ENCODE measurements around the gene NLRP6.
"Not testable (repeated sequence)": the region's sequence is repeated elsewhere in the genome, so short reads cannot be mapped to it uniquely, and the experiment has no call there.

NLRP6 gene

DNA sequence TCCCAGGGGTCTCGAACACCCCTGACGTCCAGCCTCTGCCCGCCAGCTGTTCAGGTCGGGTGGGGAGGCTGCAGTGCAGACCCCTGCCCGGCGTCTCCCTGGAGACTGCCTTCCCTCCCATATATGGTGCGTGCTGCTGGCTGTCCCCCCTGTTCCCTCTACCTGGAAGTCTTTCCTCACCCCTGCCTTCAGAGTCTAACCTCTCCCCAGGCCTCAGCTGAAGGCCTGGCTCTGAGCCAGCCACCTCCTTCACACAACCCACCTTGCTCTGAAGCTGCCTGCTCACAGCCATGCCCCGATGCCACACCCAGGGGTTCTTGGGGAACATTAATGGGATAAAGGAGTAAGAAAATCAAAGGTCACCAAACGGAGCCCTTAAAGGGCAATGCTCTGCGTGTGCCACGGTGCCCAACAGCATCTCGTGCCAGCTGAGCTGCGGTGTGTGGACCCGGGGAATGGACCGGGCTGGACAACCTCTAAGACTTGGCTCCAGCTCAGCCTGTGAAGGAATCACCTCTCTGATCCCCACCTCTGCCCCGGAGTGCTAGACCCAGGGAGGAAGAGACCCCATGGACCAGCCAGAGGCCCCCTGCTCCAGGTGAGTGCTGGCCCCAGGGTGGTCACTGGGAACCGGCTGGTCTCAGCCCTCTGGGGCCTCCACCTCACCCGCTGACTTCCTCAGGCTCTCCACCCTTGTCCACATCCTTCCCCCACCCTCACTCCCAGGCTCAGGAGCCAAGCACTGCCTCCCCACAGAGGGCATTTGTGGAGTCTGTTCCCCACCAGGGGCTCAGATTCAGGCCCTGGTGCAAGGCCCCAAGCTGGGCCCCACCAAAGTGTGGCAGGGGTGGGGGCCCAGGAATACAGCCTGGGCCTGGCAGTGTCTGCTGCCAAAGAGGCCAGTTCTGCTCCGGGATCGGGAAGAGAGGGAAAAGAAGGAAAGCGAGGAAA, at the start of gene NLRP6:
NLRP6 (plus strand) TSS at position 407 of the 951 bp plus-strand sequence; CDS start at position 570, 163 bp downstream.
- no peak for DNase-seq (ENCODE audit: low spot score)

DNA sequence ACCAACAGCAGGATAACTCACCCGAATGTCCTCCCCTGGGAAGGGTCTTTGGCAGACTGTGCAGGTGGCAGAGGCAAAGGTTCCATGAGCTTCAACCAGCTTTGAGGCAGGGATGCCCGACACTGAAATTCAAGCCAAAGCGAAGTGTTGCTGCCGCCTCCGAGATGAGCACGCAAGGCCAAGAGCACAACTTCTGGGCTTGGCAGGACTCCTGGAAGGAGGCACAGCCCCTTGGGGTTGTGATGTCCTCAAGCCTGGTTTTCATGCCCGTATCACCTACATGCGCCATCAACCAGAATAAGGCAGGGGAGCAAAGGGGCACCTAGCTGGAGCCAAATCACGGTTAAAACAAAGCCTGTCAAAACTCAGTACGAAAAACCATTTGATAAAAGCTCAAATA, 47.8 kb upstream of the NLRP6 start:
- no peak for DNase-seq (ENCODE audit: low spot score)

GRCh38 chr11:232783-233565, 45.2 kb upstream of the NLRP6 start:
- no peak for DNase-seq (ENCODE audit: low spot score)

GRCh38 chr11:235180-235579, 43.0 kb upstream of the NLRP6 start:
- no peak for DNase-seq (ENCODE audit: low spot score)

GRCh38 chr11:235609-235996, 42.6 kb upstream of the NLRP6 start:
- peak; percentile 56 for DNase-seq (ENCODE audit: low spot score)

GRCh38 chr11:235997-236773, 42.0 kb upstream of the NLRP6 start, which contains the start of gene SIRT3:
Gene SIRT3 (minus strand): TSS chr11:236342. CDS start chr11:236328, 14 bp downstream.
- peak; percentile 92 for DNase-seq (ENCODE audit: low spot score)

DNA sequence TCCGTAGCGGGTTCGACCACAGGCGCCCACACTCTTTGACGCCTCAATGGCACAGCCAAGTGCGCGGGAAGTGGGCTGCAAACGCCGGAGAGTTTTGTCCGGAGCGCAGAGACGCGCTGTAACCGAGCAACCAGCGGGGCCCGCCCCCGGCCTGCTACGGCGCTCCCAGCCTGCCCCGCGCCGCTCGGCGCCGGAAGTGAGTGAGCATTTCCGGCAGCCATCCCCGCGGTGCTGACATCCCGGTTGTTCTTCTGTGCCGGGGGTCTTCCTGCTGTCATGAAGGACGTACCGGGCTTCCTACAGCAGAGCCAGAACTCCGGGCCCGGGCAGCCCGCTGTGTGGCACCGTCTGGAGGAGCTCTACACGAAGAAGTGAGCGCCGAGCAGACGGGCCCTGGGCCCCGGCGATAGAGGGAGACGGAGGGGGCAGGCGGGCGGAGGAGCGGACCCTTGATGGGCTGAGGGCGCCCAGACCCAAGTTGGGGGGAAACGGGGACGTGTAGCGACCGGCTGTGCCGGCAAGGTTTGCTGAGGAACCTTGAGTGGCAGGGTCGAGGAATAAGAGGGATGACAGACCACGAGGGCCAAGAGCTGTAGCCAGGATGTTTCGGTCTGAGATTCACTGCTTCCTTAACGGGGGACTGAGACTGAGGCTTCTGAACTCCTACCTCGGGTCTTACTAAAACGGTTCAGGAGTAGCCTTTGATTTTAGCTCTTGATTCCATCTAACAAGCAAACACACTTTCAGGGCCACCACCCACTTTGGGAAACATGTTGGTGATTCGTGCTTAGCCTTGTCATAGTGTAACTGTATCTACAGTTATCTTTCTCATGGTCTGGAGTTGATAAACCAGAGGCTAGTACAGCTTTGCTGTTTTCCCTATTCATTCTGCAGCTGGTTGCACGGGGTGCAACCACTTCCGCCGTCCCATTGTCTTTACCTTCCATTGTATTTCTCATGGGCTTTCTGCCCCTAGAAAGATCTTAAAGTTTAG, 41.1 kb upstream of the NLRP6 start, which contains the start of gene PSMD13:
PSMD13 (plus strand) TSS at position 203 of the 994 bp plus-strand sequence; CDS start at position 277, 74 bp downstream.
- peak; percentile 92 for DNase-seq (ENCODE audit: low spot score)

- DNase-seq (ENCODE audit: low spot score): not testable (repeated sequence)
Measured at GRCh38 chr11:238346-238745, 39.9 kb upstream of the NLRP6 start.

DNA sequence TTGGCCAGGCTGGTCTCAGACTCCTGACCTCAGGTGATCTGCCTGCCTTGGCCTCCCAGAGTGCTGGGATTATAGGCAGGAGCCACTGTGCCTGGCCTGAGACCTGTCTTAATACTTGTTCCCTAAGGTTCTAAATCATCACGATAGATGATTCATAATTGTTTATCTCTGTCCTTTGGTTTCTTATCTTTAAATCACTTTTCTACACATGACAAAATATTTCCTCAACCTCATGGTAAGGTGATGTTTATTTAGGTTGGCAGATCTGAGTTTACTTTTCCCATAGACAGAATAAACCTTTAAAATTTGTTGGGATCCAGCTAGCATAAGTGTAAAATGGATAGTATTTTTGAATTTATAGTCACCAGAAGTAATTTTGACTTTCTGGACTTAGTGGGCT, 37.9 kb upstream of the NLRP6 start:
- no peak for DNase-seq (ENCODE audit: low spot score)

- DNase-seq (ENCODE audit: low spot score): no peak
Measured at GRCh38 chr11:241634-242033, 36.6 kb upstream of the NLRP6 start.

DNA sequence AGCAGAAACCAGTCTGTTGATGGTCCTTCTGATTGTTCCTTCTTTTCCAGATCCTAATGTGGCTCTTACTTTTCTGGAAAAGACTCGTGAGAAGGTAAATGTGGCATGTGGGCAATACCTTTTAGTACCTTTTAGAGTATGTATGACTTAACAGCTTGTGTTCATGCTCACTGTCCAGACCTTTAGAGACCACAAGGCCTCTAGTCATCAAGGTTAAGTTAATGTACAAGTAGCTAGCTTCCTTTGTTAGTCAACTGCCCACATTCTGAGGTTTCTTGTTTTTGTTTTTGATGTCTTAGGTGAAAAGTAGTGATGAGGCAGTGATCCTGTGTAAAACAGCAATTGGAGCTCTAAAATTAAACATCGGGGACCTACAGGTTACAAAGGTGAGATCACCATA, 33.8 kb upstream of the NLRP6 start:
- no peak for DNase-seq (ENCODE audit: low spot score)

- no peak for DNase-seq (ENCODE audit: low spot score)
Measured at GRCh38 chr11:249062-249461, 29.1 kb upstream of the NLRP6 start.

GRCh38 chr11:250274-250673, 27.9 kb upstream of the NLRP6 start:
- no peak for DNase-seq (ENCODE audit: low spot score)

DNA sequence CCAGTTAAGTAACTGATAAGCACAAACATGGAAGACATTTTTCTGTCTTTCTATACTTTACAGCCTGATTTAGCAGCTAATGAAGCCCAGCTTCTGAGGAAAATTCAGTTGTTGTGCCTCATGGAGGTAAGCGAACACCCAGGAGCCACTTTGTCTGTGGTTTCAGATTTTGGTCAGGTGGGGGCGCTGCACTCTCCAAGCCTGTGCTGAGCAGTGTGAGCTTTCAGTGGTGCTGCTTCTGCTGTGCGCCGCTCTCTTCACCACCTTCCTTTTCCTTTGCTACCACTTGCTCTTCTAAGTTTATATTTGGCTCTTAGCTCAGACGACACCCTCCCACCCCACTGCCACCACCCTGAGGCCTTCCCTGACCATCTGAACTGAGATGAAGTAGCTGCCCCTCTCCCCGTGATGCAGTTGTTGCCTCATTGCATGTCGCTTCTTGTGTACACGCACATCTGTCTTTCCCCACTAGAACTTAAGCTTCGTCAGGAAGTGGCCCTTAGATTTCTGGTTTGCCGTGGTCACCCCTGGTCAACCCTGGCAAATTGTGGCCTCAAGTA, 27.4 kb upstream of the NLRP6 start:
- DNase-seq (ENCODE audit: low spot score): peak; percentile 82

GRCh38 chr11:251550-251949, 26.7 kb upstream of the NLRP6 start:
- peak; percentile 31 for DNase-seq (ENCODE audit: low spot score)

DNA sequence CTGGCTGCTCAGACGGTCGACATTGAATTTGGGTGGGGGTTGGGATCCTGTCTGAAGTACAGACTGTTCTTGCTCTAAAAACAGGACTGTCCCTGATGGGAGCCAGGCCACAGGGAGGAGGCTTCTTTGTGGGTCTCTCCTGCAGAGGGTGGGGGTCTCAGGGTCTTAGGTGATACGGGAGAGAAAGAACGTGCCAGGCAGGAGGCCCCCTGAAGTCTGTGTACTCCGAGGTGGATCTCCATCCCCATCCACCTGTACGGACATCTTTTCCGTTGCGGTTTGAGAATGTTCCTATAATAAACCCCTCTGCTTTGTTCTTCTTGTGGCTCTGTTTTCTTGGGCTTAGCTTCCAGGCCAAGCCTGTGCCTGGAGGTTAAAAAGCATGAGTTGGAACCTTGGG, 25.5 kb upstream of the NLRP6 start:
- DNase-seq (ENCODE audit: low spot score): no peak

DNA sequence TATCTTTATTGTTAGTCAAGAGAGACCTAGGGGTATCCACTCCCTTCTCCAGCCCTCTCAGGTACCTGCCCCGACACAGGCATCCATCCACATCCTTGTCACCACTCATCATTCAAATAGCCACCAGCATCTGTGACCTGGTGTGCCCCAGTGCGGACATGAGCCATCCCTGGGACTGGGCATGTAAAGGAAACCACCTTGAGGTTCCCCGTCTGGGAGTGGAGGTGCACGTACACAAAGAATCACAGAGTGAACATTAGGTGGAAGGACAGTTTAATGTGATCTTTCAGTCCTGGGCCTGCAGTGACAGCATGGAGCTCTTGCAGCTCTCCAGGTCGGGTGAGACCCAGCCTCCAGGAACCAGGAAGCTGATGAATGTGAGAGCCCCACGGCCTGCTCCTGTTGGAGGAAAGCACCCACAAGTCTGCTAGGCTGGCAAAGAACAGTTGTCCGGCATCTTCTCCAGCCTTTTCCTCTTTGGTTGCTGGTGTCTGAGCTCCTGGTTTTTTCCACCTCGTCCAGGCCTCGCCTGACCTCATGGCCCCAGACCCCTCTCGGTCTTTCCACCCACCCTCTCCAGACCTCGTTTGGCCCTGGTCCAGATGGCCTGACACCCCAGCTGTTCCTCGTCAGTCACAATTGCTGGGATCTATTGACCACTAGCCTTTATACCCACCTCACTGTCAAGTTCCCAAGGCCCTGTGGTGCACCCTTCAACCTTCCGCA, 24.9 kb upstream of the NLRP6 start:
- no peak for DNase-seq (ENCODE audit: low spot score)

DNA sequence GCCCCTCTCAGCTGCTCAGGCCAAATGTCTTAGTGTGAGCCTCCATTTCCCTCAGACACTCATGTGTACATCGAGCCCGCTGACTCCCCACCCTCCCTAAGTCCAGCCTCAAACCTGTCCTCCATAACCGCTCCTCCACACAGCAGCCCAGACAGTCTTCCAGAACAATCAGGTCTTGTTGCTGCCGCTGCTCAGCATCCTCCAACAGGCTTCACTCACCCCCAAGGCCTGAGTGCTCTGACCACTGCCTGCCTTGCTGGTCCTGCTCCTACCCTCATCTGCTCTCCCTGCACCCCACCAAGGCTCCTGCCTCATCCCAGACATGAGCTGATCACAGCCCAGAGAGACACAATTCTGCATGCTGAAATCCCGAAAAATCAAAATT, 24.3 kb upstream of the NLRP6 start:
- no peak for DNase-seq (ENCODE audit: low spot score)

GRCh38 chr11:255176-255575, 23.0 kb upstream of the NLRP6 start:
- DNase-seq (ENCODE audit: low spot score): no peak

- DNase-seq (ENCODE audit: low spot score): no peak
Measured at GRCh38 chr11:255816-256215, 22.4 kb upstream of the NLRP6 start.

Measured in NAMALWA (cell line).